ENCODE results near the gene HMGA1.
"Not testable (repeated sequence)": the region's sequence is repeated elsewhere in the genome, so short reads cannot be mapped to it uniquely, and the experiment has no call there.

HMGA1 gene

GRCh38 chr6:34260576-34261267, 24.0 kb downstream of the HMGA1 start:
- no peak for DNase-seq (ENCODE audit: low read depth in 3 of 3)

- not testable (repeated sequence) for DNase-seq (ENCODE audit: low read depth in 3 of 3)
Measured at GRCh38 chr6:34263484-34263883, 26.8 kb downstream of the HMGA1 start.

- DNase-seq (ENCODE audit: low read depth in 3 of 3): no peak
Measured at GRCh38 chr6:34267746-34268145, 31.1 kb downstream of the HMGA1 start.

GRCh38 chr6:34269132-34269531, 32.5 kb downstream of the HMGA1 start:
- not testable (repeated sequence) for DNase-seq (ENCODE audit: low read depth in 3 of 3)

- not testable (repeated sequence) for DNase-seq (ENCODE audit: low read depth in 3 of 3)
Measured at GRCh38 chr6:34269658-34270341, 33.1 kb downstream of the HMGA1 start.

GRCh38 chr6:34272013-34272926, 35.6 kb downstream of the HMGA1 start:
- no peak for DNase-seq (ENCODE audit: low read depth in 3 of 3)

GRCh38 chr6:34273242-34273805, 36.7 kb downstream of the HMGA1 start:
- no peak for DNase-seq (ENCODE audit: low read depth in 3 of 3)

- no peak for DNase-seq (ENCODE audit: low read depth in 3 of 3)
Measured at GRCh38 chr6:34274129-34274528, 37.5 kb downstream of the HMGA1 start.

- no peak for DNase-seq (ENCODE audit: low read depth in 3 of 3)
Measured at GRCh38 chr6:34275128-34275804, 38.6 kb downstream of the HMGA1 start.

- DNase-seq (ENCODE audit: low read depth in 3 of 3): no peak
Measured at GRCh38 chr6:34276191-34276590, 39.5 kb downstream of the HMGA1 start.

- DNase-seq (ENCODE audit: low read depth in 3 of 3): no peak
Measured at GRCh38 chr6:34276881-34277762, 40.4 kb downstream of the HMGA1 start.

- DNase-seq (ENCODE audit: low read depth in 3 of 3): no peak
Measured at GRCh38 chr6:34277763-34278112, 41.1 kb downstream of the HMGA1 start.

- no peak for DNase-seq (ENCODE audit: low read depth in 3 of 3)
Measured at GRCh38 chr6:34278833-34279232, 42.2 kb downstream of the HMGA1 start.

- no peak for DNase-seq (ENCODE audit: low read depth in 3 of 3)
Measured at GRCh38 chr6:34280216-34280615, 43.5 kb downstream of the HMGA1 start.

- no peak for DNase-seq (ENCODE audit: low read depth in 3 of 3)
Measured at GRCh38 chr6:34281702-34282334, 45.1 kb downstream of the HMGA1 start.

GRCh38 chr6:34284563-34285447, 48.1 kb downstream of the HMGA1 start:
- no peak for DNase-seq (ENCODE audit: low read depth in 3 of 3)

- no peak for DNase-seq (ENCODE audit: low read depth in 3 of 3)
Measured at GRCh38 chr6:34285448-34286164, 48.9 kb downstream of the HMGA1 start.

- DNase-seq (ENCODE audit: low read depth in 3 of 3): no peak
Measured at GRCh38 chr6:34288581-34288980, 51.9 kb downstream of the HMGA1 start.

Data from stimulated activated CD4-positive, alpha-beta T cell treated with anti-CD3 and anti-CD28 coated beads, TNF-alpha, amount 100 ng/mL, for 48 hours (primary cell).